ENCODE measurements around the gene SLC24A3.

DNA sequence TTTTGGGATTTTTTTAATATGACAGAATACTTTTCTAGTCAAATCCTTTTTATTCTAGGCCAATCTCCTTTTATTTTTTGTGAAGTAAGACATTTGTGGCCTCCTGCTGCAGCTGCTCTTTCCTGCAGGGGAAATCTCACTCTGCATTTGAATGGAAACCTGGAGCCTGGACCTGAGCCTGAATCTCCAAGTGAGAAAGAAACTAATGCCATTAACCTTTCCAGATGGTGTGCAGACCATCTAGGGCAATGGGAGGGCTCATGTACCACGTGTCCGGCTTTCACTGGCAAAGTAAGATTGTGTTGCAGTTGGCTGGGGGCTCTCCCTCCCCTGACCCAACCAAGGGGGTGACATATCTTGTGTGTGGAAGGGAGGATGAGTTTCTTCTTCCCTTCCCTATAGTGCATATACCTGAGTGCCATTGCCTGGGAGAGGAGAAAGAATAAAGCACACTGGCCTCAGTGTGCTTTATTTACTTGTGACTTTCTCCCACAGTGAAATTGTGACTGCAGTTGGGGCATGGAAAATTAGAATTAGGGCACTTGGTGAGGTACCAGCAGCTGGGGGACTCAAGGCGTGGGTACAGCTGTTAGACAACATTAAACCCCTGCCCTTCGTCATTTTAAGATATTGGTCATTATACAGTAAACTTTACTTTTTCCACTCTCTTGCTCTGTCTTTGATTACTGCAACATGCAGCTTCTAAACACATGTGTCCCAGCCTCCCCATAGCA is 385.8 kb downstream of the SLC24A3 start:
- TF ChIP-seq, protein P1, sequence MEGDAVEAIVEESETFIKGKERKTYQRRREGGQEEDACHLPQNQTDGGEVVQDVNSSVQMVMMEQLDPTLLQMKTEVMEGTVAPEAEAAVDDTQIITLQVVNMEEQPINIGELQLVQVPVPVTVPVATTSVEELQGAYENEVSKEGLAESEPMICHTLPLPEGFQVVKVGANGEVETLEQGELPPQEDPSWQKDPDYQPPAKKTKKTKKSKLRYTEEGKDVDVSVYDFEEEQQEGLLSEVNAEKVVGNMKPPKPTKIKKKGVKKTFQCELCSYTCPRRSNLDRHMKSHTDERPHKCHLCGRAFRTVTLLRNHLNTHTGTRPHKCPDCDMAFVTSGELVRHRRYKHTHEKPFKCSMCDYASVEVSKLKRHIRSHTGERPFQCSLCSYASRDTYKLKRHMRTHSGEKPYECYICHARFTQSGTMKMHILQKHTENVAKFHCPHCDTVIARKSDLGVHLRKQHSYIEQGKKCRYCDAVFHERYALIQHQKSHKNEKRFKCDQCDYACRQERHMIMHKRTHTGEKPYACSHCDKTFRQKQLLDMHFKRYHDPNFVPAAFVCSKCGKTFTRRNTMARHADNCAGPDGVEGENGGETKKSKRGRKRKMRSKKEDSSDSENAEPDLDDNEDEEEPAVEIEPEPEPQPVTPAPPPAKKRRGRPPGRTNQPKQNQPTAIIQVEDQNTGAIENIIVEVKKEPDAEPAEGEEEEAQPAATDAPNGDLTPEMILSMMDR (optimal IDR thresholded peaks at IDR 0.05 in 1 of 3, IDR thresholded peaks at IDR 0.05 in 1 of 3, conservative IDR thresholded peaks at IDR 0.05 in 1 of 3; ENCODE audit: extremely low read depth in 1 of 3, insufficient read depth in 2 of 3, low read length in 3 of 3) = no peak
- no peak for TF ChIP-seq EZH2 (IDR thresholded peaks at IDR 0.05; ENCODE audit: low read length)
